A549 (cell line): ENCODE measurements around the gene TSR3.

Experiments used
- CEBPB ChIP-seq, 2 experiments: fragments of >200 bp in 1 of 2; sonication (Bioruptor Twin) in 1 of 2; formaldehyde crosslinking in 1 of 2; IDR thresholded peaks; 2 replicates each; pipeline ENCODE4 v1.6.1; 2012 to 2016
- EHMT2 ChIP-seq: fragments of 200-600 bp; sonication (generic); IDR thresholded peaks from 2 replicates; pipeline ENCODE4 v1.6.1; 2016; ENCODE audit warnings: antibody characterized with exemption, low read depth, mild to moderate bottlenecking, moderate library complexity
- KDM5A ChIP-seq: fragments of 200-600 bp; sonication (generic); IDR thresholded peaks from 2 replicates; pipeline ENCODE4 v1.6.1; 2016; ENCODE audit warnings: antibody characterized with exemption, mild to moderate bottlenecking
- MAFK ChIP-seq: fragments of 450-650 bp; IDR thresholded peaks from 2 replicates; pipeline ENCODE4 v1.6.1; 2014; ENCODE audit not compliant: partially characterized antibody
- MYC ChIP-seq: IDR thresholded peaks from 2 replicates; pipeline ENCODE4 v1.6.1; 2012; ENCODE audit warnings: mild to moderate bottlenecking, inconsistent platforms, low read length, improper control_type of control experiment, borderline replicate concordance
- NR3C1 ChIP-seq: fragments of >200 bp; sonication (Bioruptor Twin); formaldehyde crosslinking; IDR thresholded peaks from 3 replicates; pipeline ENCODE4 v1.6.1; 2017
- TF ChIP-seq, protein P1 (sequence below): fragments of 450-650 bp; IDR thresholded peaks from 2 replicates; pipeline ENCODE4 v1.6.1; 2014; ENCODE audit warnings: antibody characterized with exemption
- TF ChIP-seq, protein P2 (sequence below): IDR thresholded peaks from 2 replicates; pipeline ENCODE4 v1.6.1; 2012
- TF ChIP-seq, protein P3 (sequence below): fragments of >200 bp; sonication (Bioruptor Twin); formaldehyde crosslinking; IDR thresholded peaks from 3 replicates; pipeline ENCODE4 v1.5.1; 2016

DNA sequence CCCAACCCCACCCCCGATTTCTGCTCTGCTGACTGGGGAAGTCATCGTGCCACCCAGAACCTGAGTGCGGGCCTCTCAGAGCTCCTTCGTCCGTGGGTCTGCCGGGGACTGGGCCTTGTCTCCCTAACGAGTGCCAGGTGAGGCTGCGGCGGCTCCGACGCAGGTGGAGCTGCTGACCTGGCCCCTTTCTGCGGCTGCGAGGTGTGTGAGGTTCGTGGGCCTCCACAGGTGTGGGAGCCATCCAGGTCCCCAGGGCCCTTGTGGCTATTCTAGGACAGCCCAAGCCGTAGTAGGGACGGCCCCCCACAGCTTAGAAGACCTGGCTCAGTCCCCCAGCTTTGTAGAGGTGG, 39.2 kb downstream of the TSR3 start:
- no peak for TF ChIP-seq KDM5A
- TF ChIP-seq, protein P1, sequence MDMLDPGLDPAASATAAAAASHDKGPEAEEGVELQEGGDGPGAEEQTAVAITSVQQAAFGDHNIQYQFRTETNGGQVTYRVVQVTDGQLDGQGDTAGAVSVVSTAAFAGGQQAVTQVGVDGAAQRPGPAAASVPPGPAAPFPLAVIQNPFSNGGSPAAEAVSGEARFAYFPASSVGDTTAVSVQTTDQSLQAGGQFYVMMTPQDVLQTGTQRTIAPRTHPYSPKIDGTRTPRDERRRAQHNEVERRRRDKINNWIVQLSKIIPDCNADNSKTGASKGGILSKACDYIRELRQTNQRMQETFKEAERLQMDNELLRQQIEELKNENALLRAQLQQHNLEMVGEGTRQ, result no peak
- no peak for TF ChIP-seq EHMT2
- TF ChIP-seq, protein P2, sequence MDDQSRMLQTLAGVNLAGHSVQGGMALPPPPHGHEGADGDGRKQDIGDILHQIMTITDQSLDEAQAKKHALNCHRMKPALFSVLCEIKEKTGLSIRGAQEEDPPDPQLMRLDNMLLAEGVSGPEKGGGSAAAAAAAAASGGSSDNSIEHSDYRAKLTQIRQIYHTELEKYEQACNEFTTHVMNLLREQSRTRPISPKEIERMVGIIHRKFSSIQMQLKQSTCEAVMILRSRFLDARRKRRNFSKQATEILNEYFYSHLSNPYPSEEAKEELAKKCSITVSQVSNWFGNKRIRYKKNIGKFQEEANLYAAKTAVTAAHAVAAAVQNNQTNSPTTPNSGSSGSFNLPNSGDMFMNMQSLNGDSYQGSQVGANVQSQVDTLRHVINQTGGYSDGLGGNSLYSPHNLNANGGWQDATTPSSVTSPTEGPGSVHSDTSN, result no peak
- TF ChIP-seq MAFK, result no peak
- TF ChIP-seq MYC, result no peak
- TF ChIP-seq, protein P3, sequence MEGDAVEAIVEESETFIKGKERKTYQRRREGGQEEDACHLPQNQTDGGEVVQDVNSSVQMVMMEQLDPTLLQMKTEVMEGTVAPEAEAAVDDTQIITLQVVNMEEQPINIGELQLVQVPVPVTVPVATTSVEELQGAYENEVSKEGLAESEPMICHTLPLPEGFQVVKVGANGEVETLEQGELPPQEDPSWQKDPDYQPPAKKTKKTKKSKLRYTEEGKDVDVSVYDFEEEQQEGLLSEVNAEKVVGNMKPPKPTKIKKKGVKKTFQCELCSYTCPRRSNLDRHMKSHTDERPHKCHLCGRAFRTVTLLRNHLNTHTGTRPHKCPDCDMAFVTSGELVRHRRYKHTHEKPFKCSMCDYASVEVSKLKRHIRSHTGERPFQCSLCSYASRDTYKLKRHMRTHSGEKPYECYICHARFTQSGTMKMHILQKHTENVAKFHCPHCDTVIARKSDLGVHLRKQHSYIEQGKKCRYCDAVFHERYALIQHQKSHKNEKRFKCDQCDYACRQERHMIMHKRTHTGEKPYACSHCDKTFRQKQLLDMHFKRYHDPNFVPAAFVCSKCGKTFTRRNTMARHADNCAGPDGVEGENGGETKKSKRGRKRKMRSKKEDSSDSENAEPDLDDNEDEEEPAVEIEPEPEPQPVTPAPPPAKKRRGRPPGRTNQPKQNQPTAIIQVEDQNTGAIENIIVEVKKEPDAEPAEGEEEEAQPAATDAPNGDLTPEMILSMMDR, result no peak
- no peak for TF ChIP-seq CEBPB (IDR thresholded peaks at IDR 0.05)
- TF ChIP-seq NR3C1, result no peak
